ENCODE data around the gene TGIF1. TPM values are rescaled to one million over a fixed set of nuclear protein-coding genes. Genes with fewer than 3 reads are reported as not detected.

TGIF1 gene
- total RNA-seq, 4 donors from 2014 or later: 87.5 to 114 (median 106) TPM

- DNase-seq (ENCODE audit: low spot score in 2 of 2): no peak
- TF ChIP-seq POLR2A (IDR thresholded peaks at IDR 0.05): no peak
- TF ChIP-seq CTCF (IDR thresholded peaks at IDR 0.05): no peak
- intact Hi-C loops (cut with DNase I; ENCODE audit: low total_unique reads): no loop called here
- WGBS, 2 donors: 63 to 73% methylated on average over 5 of the region's 5 CpGs
- H3K4me3 ChIP-seq (ENCODE audit: low read depth, poor library complexity, severe bottlenecking): no peak overlapping the region
Measured at GRCh38 chr18:3479978-3480509, 30.1 kb downstream of the TGIF1 start.

GRCh38 chr18:3480827-3481573 lies 31.0 kb downstream of the TGIF1 start:
- DNase-seq (ENCODE audit: low spot score in 2 of 2): no peak
- no peak for TF ChIP-seq CTCF (IDR thresholded peaks at IDR 0.05)
- no peak overlapping the region for H3K4me3 ChIP-seq (ENCODE audit: low read depth, poor library complexity, severe bottlenecking)
- WGBS, 2 donors: 95 to 97% methylated on average over 5 of the region's 5 CpGs
- intact Hi-C loops (cut with DNase I; ENCODE audit: low total_unique reads): no loop called here

GRCh38 chr18:3481696-3482210 lies 31.8 kb downstream of the TGIF1 start:
- DNase-seq (ENCODE audit: low spot score in 2 of 2): no peak
- intact Hi-C loops (cut with DNase I; ENCODE audit: low total_unique reads): no loop called here
- 60 to 64% methylated on average over 5 of the region's 5 CpGs for WGBS, 2 donors
- TF ChIP-seq POLR2A (IDR thresholded peaks at IDR 0.05) (no peak), CTCF (IDR thresholded peaks at IDR 0.05) (no peak)
- no peak overlapping the region for H3K4me3 ChIP-seq (ENCODE audit: low read depth, poor library complexity, severe bottlenecking)

GRCh38 chr18:3482258-3482657 lies 32.3 kb downstream of the TGIF1 start:
- intact Hi-C loops (cut with DNase I; ENCODE audit: low total_unique reads): no loop called here
- H3K4me3 ChIP-seq (ENCODE audit: low read depth, poor library complexity, severe bottlenecking): no peak overlapping the region
- WGBS, 2 donors: 80 to 81% methylated on average over 3 of the region's 3 CpGs
- TF ChIP-seq CTCF (IDR thresholded peaks at IDR 0.05) (no peak), POLR2A (IDR thresholded peaks at IDR 0.05) (no peak)
- DNase-seq (ENCODE audit: low spot score in 2 of 2): no peak

- intact Hi-C loops (cut with DNase I; ENCODE audit: low total_unique reads): no loop called here
- no peak for DNase-seq (ENCODE audit: low spot score in 2 of 2)
- no peak overlapping the region for H3K4me3 ChIP-seq (ENCODE audit: low read depth, poor library complexity, severe bottlenecking)
- TF ChIP-seq CTCF (IDR thresholded peaks at IDR 0.05) (no peak), POLR2A (IDR thresholded peaks at IDR 0.05) (no peak)
- 77 to 90% methylated on average over 9 of the region's 9 CpGs for WGBS, 2 donors
Measured at GRCh38 chr18:3485153-3486149, 35.5 kb downstream of the TGIF1 start.

All from lower leg skin (tissue), 4 donors.